NCI-H2171 treated with DMSO at 0.1 percent for 48 hours (cell line): ENCODE results near the gene EPB41L1.
"Not testable (repeated sequence)": the region's sequence is repeated elsewhere in the genome, so short reads cannot be mapped to it uniquely, and the experiment has no call there.

ENCODE experiments used
- DNase-seq: peaks from one replicate; lab custom pipeline; 2025; lab: John Stamatoyannopoulos, UW

EPB41L1 gene

DNA sequence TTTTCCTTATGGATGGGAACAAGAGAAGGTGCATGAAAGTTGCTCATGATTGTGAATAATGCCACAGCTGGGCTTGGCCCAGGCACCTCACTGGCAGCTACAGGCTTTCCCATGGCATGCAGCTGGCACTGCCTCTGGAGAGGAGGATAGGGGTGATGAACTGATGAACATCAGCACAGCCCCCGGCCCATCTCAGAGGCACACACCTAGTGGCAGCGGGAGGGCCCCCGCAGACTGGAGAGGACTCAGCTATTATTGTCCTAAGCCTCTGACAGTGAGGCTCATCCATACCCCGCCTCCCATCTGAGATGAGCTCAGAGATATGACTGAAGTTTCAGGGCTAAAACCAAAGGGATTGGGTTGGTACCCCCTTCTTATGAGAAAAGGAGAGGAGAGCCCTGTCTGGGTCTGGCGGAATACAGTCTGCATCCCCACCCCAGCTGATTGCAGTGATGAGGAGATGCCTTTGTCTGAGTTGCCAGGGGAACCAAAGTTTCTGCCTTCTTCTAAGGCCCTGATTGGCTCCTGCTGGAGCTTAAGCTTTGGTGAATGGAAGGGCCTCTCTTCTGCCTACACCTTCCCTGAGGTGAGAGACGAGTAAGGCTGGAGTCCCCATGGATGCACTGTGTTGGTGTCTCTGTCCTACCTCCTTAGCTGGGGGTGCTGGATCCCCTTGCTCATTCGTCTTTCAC lies 27.6 kb upstream of the EPB41L1 start:
- no peak for DNase-seq

DNA sequence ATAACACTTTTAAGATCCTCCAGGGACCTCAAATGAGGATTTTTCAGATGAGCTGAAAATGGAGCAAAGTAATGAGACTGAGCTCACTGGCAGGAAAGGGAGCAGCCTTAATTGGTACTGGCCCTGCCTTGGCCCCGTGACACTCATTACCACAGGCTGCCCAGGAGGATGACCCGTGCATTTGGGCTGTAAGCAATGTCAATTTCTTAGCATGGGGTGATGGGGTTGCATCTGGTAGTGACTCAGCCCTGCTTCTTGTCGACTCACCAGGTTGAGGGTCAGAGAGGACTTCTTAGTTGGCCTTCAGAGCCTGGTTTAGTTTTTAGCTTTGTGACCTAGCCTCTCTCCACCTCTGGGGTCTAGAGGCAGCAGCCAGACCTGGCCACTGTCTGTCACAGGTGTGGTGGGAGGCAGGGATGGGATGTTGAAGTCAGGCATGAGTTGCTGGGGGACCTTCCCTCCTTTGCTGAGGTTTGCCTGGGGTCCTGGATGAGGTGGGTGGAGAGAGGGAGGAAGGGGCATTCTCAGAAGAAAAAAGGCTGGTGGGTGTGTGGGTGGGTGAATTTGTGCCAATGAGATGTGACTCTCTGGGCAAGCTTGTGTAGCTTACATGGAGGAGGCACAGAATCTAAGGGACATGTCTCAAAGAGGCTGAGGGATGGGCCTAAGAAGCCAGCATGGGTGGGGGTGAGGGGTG lies 25.9 kb upstream of the EPB41L1 start:
- no peak for DNase-seq

DNA sequence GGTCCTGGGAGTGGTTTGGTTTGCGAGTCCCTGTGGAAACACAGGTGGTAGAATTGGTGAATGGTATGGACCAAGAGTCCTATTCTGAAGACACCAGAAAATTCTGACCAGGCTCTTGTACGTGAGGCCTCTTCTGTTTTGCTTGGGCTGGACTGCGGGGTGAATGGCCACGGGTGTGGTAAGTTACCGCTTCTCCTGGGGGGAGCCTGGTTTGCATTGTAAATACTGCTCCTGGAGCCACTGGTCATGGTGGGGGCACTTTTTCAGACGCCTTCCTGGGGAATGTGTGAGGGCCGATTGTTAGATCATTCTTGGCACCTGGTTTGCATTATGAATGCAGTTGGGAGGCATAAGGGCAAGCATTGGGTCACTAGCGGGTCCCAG lies 25.4 kb upstream of the EPB41L1 start:
- DNase-seq = no peak

DNA sequence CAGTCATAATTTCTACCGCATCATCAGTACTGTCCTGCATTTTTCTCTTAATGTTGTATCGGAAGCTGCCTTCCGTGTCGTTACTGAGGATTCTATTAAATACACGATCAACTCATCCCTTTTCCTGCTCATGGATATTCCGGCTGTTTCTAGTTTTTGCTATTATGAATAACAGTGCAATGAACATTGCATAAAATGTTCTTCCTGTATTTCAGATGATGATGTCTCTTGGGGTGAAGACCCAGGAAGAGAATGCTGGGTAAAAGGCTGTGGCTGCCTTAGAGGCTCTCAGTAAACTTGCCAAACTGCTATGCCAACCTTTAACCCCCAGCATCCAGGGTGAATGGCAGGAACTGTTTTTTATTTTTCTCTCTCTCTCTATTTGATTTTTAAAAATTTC lies 24.1 kb upstream of the EPB41L1 start:
- DNase-seq = no peak

DNA sequence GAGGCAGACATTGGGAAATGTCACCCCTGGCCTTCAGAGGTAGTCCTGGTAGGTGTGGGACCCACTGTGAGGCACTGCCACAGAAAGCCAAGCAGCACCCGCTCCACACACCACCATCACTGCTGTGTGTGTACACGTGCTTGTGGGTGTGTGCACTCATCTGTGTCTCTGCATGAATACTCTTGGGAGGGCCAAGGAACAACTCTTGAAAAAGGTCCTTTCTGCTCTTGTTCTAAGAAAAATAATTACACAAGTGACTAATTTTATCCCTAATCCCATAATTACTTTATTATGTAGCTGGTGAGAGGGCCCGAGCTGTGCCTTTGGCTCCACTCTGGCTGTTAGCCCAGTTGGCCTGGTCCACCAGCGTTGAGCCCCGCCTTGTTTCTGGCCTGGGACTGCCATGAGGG lies 21.7 kb upstream of the EPB41L1 start:
- no peak for DNase-seq

DNA sequence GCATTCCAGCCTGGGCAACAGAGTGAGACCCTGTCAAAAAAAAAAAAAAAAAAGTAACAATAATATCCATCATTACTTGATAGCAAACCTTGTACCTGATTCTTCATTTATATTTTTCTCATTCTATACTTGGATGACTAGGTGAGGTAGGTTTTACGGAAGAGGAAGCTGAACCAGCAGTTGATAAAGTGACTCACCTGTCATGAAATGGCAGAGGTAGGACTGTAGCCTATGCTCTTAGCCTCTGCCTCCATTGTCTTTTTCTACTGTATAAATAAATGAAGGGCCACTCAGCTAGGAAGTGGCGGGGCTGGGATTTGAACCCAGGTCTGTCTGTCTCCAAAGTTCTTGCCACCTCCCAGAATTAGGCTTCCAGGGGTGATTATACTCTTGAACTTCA lies 20.7 kb upstream of the EPB41L1 start:
- no peak for DNase-seq

DNA sequence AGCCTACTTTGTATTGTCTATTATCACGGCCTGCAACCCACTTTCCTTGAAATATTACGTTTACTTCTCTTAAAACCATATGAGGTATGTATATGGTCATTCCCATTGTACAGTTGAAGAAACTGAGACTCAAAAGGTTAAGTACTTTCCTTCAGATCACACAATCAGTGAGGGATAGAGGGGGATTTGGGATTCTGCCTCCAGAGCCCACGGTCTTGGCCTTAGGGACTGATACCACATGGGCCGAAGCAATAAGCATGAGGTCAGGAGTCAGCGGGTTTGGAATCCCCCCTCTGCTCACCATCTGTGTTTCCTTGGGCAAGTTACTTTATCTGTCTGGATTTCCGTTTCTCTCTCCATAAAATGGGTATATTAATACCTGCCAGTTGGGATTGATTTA lies 19.4 kb upstream of the EPB41L1 start:
- no peak for DNase-seq

DNA sequence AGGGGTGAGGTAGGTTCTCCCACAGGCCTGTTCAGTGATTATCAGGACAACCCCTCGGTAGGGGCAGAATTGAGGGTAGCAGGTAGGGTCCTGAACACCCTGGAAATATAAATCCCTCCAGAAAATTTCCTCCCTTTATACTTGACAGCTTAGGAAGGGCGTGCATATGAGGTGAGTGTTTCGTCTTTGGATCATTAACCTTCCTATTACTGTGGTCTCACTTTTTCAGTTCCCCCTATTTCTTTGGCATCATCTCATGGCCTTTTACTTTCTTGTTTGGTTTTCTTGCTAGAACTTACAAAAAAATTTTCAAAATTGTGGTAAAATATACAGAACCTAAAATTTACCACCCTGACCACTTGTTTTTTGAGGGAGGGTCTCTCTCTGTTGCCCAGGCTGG lies 18.7 kb upstream of the EPB41L1 start:
- DNase-seq = no peak

DNA sequence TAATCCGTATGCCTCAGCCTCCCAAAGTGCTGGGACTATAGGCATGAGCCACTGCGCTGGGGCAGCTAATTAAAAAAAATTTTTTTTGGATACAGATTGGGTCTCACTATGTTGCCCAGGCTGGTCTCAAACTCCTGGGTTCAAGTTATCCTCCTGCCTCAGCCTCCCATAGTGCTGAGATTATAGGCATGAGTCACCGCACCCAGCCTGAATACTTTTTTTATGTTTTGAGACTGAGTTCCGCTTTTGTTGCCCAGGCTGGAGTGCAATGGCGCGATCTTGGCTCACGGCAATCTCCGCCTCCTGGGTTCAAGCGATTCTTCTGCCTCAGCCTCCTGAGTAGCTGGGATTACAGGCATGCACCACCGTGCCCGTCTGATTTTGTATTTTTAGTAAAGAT lies 17.2 kb upstream of the EPB41L1 start:
- DNase-seq = not testable (repeated sequence)

DNA sequence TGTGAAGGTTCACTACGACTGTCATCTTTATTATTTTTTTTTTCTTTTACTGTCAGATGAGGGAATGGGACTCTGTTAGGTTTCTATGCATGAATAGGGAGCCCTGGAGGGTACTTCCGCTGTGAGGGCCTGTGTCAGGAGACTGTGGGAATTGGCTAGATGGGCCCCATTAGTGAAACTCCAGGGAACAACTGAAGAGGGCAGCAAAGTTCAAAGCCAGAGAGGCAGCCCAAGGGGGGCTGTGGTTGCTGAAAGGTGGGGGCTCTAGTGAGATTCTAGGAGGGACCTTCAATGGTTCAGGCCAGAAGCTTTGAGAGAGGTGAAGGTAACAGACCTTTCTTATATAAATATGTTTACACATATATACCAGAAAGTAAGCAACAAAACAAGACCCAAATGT lies 13.2 kb upstream of the EPB41L1 start:
- no peak for DNase-seq

DNA sequence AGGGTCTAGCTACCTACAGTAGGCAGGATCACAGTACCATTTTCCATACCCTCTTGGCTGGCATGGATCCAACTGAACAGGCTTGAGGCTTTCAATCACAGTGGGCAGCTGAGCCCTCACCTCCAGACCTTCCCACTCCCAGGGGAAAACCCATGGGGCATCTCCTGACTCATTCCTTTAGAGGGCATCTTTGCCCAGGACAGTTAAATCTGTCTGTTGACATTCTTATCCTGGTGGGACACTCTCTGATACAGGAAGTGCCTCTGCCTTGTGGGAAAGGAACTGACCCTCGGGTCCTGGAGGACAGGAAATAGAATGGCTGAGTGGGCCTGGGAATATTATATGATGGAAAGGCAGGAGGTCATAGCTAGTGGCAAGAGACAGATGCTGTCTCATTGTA lies 10.2 kb upstream of the EPB41L1 start:
- DNase-seq = no peak

DNA sequence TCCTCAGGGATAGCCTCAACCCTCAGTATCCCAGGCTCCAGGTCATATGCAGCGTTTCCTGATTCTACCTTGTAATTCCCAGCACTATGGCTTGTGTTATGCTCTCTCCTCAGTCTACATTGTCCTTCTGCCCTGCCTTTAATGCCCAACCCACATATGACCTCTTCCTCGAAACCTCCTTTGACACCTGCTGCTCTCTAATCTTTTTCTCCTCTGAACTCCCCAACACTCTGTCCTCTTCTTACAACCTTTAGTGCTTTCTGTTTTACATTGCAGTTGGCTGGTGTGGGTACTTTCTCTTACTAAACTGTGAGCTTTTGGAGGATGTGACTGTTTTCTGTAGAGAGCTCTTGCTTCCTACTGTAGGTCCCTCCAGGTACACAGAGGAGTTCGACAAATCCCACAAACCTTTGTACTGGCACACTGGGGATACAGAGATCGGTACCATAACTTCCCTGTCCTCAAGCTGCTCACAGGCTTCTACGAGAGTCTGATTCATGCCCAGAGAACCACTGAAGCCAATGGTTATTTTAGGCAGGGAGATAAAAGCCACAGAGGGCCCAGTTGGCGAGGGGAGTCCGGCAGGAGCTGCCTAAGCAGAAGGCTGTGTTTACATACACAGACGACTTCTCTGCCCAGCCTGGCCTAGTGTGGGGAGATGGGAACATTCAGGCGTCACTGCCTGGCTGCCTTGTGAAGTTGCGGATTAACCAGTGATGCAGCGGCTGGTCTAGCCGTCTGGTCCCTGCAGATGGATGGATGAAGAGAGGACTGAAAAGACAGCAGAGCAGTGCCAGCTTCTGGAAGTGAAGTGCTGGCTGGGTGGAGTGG lies 8.4 kb upstream of the EPB41L1 start:
- DNase-seq = peak; percentile 62

DNA sequence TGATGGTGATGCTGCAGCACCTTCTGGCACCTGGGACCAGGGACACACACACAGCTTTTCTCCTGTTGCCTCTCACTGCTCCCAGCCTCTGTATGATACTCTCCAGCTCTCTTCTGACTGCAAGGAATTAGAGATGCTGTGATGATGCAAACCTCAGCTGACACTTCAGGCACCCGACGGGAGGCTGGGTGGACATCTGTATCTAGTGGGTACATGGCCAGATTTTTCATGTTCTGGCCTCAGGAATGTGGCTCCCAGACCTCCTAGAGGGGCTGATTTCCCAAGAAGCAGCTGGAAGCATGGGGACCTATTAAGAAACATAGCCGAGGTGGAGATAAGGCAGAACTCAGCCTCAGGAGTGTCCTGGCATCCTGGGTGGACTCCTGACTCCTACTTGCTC lies 6.8 kb upstream of the EPB41L1 start:
- peak; percentile 85 for DNase-seq

DNA sequence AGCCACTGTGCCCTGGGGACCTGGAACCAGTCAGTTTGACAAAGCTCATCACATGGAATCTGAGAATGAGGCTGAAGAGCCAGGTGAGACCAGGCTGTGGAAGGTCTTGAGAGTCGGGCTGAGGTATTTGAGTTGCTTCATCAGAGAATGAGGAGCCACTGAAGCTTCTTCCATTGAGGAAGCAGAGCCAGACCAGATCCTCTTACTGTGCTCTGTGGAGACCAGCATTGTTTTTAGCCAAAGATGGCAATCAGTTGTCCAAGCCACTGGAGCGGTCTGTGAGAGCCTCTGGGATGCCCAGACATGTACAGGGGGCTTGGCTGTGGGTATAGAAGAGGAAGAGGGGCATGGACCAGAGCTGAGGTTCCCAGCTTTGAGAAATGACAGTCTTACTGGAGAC lies 6.1 kb upstream of the EPB41L1 start:
- no peak for DNase-seq

DNA sequence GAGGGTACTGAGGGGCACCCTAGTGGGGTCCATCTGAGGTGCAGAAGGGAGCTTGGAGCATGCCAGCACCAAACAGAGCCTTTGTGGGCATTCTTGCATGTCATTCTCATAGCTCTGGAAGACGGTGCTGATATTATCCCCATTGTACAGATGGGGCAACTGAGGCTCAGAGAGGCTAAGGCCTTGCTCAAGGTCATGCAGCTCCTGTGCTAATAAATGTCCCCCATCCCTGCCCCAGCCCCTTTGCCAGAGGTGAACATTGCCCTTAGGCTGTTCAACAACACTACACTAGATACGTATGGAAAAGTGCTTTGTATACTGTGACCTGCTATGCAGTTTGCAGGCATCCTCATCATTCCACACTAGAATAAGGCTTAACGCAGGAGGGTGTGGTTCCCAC lies 5.5 kb upstream of the EPB41L1 start:
- DNase-seq = no peak

DNA sequence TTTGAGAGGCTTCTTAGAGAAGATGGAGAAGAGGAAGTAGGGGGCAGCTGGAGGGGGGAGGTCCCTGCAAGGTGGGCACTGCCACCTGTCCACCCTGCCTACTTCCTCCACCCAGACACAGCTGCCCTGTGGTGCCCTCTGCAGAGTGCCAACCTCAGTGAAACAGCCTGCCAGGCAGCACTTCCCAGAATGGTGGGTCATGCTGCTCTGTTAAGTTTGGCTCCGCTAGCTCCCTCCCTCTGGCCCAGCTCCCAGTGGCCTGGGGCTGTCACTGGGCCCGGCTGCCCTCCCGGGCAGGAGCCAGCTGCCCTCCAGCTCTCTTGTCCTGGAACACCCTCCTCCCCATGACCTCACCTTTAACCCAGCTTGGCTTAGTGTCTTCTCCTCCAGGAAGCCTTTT lies 5.1 kb upstream of the EPB41L1 start:
- no peak for DNase-seq

DNA sequence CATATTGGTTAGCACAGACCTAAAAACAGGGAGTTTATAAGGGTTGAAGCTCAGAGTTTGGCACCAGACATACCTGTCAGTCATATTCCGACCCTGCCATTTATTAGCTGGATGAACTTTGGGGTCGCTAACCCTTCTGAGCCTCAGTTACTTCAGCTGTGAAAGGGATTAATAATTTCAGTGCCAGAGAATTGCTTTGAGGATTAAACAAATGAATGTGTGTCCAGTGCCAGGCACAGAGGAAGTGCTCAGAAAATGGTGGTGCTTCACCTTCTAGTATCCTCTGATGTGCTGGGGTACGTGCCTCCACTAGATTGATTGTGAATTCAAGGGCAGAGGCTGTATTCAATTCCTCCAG lies 4.1 kb upstream of the EPB41L1 start:
- no peak for DNase-seq

DNA sequence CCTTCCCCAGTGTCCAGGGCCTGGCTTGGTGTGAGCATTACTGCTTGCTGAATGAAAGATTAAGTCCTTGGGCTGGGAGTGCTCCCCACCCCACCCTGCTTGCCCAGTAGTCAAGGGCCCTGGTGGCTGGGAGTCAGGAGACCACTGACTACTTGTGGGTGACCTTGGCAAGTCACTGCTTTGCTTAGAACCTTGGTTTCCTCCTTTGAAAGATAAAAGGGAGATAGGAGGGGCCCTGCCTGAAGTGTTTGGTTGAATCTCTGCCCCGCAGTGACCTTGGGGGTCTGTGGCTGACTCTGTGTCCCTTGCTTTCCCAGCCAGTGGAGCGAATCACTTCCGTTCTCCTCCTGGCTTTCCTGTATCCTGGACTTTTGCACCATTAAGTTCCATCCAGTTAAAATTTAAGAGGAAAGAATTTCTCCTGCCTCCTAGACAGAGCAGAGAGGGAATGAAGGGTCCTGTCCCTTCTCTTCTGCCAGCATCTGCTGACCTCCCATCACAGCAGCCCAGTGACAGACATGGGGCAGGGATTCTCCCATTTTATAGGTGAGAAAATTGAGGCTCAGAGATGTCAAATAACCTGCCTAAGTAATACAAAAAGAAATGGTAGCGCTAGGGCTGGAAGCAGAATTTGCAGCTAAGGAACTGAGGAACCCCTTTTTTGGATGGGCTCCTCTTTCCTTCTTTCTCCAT lies 3.5 kb upstream of the EPB41L1 start:
- no peak for DNase-seq

DNA sequence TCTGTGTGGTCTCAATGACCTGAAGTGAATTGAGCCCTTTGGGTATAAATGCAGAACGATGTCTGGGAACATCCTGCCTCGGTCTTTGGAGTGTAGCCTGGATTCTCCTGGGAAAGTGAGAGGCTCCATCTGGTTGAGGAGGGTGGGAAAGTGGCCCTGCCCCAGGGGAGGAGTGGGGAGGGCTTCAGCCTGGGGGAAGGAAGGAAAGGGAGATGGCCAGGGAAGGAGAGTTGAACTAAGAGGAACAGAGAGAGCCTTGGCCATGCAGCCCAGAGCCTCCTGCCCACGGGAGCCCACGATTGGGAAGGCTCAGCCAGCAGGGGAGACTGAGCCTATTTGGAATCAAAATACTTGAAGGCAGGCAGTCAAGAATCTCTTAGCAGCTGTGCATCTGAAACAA lies 2.3 kb upstream of the EPB41L1 start:
- DNase-seq = peak; percentile 84

DNA sequence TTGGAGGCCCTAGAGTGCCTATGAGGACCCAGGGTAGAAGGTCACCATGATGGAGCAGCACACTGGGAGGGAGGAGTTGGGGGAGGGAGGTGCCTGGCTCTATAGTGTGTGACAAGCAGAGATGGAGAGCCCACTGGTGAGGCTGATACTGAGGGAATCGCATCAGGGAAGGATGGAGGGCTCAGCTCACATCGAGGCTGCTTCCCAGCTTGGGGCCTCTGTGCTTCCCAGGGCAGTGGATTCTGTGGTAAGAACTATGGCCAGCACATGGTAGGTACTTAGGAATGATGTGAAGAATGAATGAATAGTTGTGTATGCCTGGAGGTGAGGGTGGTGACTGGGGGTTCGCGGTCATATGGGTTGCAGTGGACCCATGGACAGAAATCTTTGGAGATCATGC lies 1.3 kb upstream of the EPB41L1 start:
- DNase-seq = no peak

DNA sequence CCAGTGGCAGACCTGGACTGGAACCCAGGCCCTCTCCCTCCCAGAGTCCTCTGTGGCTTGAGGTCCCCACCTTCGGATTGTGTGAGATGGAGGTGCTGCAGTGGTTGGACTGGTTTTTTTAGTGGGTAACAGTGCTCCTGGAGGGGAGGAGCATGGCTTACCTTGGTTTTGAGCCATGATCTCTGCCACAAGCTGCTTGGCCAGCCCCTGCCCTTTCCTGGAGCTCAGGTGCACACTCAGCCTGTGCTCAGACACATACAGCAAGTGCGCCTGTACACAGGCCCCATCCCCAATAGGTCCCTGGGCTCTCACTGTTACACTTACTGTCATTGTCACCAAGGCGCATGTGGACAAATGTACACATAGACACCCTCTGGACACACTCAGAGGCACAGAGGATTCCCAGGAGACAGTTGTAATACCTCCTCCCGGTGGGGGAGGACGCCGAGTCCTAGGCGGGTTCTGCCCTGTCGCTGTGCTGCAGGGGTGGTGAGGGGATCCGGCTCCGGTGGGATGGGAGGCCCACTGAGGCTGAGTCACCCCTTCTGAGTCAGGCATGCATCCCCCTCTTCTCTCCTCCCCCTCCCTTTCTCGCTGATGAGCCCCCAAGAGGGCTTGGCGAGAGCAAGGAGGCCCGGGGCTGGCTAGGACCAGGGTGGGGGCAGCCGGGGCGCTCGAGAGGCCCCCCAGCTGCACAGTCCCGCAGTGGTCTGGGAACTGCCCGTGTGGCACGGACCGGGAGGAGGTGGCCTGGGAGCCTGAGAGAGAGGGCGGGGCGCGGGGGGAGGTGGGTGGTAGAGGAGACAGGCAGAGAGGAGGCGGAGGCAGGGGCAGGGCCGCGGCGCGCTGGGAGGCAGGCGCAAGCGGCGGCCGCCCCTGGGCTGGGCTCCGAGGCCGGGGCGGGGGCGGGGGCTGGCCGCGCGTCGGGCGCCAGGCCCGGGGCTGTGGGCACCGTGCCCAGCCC lies 522 bp upstream of the EPB41L1 start:
- DNase-seq = peak; percentile 77

DNA sequence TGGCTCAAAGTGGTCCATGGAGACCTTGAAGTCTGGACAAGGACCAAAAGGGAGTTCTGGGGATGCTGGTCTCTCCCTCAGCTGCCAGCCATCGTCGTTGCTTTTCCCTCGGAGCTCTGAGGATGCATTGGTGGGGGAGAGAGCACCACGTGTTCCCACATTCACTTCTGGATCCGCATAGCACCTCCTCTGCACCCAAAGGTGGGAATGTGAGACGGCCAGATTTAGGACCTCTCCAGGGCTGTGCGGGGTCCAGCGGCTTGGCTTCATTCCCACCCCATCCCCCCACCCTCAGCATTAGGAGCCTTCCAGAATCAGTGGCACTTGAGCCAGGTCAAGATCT lies 1.1 kb downstream of the EPB41L1 start:
- DNase-seq = no peak
